Epidermal melanocyte (primary cell): ENCODE measurements around the gene FLCN.
"Not testable (repeated sequence)": the region's sequence is repeated elsewhere in the genome, so short reads cannot be mapped to it uniquely, and the experiment has no call there.

ENCODE experiments used
- DNase-seq: peaks from one replicate; pipeline ENCODE4 v3.0.0; 2011; ENCODE audit warnings: low spot score; ENCODE audit not compliant: insufficient read length

The FLCN gene, protein sequence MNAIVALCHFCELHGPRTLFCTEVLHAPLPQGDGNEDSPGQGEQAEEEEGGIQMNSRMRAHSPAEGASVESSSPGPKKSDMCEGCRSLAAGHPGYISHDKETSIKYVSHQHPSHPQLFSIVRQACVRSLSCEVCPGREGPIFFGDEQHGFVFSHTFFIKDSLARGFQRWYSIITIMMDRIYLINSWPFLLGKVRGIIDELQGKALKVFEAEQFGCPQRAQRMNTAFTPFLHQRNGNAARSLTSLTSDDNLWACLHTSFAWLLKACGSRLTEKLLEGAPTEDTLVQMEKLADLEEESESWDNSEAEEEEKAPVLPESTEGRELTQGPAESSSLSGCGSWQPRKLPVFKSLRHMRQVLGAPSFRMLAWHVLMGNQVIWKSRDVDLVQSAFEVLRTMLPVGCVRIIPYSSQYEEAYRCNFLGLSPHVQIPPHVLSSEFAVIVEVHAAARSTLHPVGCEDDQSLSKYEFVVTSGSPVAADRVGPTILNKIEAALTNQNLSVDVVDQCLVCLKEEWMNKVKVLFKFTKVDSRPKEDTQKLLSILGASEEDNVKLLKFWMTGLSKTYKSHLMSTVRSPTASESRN

DNA sequence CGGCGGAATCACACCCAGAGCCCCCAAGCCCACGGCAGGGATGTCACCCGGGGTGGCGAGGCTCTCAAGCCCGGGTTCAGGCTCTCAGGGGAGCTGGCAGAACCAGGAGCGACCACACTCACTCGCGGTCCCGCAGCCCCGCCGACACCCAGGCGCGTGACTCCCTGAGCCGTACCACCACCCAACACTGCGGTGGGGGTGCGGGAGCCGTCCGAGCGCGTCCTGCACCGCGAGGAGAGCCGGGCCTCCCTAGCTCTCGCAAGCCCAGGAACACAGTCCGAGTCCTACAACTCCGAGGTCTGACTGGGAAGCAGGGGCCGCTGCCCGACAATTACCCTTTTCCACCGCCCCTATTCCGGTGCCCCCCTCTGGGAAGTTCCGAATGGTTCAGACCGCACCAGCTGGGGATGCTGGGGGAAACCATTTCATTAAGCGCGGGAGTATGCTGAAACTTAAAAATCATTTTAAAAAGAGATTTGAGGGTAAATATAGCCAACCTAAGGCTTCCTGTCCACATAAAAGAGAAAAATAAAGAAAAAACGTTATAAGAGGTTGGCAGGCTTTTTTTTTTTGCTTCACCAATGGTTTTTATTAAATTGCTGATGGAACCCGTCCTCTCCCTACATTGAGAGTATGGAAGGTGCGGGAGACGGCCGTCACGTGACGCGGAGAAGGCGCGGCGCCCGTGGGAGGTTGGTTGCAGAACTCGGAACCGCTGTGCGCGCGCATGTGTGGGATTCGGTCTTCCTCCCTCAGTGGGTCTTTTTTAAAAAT is at the start of gene FLCN:
Gene FLCN (minus strand): TSS at position 143 of the 774 bp plus-strand sequence. CDS start 9,031 bp downstream, outside the sequence.
- DNase-seq, result peak; percentile 84

DNA sequence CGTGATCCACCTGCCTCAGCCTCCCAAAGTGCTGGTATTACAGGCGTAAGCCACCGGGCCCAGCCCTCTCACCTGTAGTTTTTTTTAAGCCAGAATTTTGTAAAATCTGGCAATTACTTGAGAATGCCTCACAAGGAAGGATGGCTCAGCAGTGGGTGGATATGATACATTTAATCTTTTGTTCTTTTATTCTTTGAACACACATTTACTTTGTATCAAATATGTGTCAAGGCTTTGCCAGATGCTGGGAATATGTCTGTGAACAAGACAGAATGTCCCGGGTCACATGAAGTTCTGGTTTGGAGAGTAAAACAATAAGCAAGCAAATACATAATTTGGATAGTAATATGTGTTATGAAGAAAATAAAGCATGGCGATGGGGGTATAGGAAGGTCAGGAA is 49.0 kb upstream of the FLCN start:
- DNase-seq, result no peak

- peak; percentile 99 for DNase-seq
These were observed 43.9 kb upstream of the FLCN start, which contains the start of gene COPS3 for GRCh38 chr17:17280613-17281549. TSS of gene COPS3 (minus strand) at chr17:17281246. CDS start at chr17:17281186, 60 bp downstream.

GRCh38 chr17:17279316-17279715 is 42.3 kb upstream of the FLCN start:
- no peak for DNase-seq

DNA sequence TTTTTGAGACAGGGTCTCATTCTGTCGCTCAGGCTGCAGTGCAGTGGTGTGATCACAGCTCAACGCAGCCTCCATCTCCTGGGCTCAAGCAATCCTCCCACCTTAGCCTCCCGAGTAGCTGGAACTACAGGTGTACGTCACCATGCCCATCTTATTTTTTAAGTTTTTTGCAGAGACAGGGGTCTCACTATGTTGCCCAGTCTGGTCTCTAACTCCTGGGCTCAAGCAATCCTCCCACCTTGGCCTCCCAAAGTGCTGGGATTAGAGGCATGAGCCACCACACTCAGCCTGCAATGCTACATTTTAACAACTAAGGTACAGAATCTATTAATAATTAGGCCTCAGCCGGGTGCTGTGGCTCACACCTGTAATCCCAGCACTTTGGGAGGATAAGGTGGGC is 40.5 kb upstream of the FLCN start:
- DNase-seq, result not testable (repeated sequence)

DNA sequence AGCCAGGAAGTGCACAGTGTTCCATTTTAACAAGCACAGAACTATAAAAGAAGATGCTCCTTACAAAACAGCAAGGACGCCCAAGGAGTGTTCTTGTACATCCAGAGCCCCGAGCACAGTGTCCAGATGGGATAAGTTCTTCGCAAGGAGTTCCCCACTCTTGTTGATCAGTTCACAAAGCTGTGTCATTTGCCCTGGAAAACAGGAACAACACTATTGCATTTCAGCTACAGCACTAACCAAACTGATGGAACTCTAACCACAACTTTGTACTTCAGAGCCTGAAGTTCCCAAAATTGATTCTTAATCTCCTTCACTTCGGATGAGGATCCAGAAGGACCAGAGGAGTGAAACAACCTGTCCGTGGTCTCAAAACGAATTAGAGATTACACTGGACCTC is 39.0 kb upstream of the FLCN start:
- DNase-seq, result no peak

- no peak for DNase-seq
These were observed 33.2 kb upstream of the FLCN start for GRCh38 chr17:17269926-17270773.

- DNase-seq, result no peak
These were observed 27.5 kb upstream of the FLCN start for GRCh38 chr17:17264430-17264829.

DNA sequence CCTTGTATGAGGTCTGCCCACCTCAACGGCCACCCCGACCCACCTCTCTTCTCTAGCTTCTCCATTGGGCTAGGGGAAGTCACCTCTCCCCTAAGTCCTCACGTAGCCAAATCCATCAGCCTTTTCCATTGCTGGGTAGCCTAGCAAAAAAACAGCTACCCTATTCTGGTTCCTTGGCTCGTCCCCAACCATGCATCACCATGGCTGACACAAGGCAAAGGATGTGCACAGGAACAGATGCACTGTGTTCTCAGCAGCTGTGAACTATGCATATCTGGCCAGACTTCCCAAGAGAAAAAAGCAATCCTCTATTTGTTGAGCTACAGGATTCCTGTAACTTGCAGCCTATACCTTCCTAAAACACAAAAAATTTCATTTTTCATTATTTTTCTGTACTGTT is 22.0 kb upstream of the FLCN start:
- DNase-seq, result no peak

- DNase-seq, result no peak
These were observed 21.0 kb upstream of the FLCN start for GRCh38 chr17:17258011-17258410.

GRCh38 chr17:17256316-17256715 is 19.3 kb upstream of the FLCN start:
- DNase-seq, result no peak

DNA sequence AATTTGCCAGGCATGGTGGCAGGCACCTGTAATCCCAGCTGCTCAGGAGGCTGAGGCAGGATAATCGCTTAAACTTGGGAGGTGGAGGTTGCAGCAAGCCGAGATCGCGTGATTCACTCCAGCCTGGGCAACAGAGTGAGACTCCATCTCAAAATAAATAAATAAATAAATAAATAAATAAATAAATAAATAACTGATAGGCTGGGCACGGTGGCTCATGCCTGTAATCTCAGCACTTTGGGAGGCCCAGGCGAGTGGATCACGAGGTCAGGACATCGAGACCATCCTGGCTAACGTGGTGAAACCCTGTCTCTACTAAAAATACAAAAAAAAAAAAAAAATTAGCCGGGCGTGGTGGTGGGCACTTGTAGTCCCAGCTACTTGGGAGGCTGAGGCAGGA is 18.7 kb upstream of the FLCN start:
- not testable (repeated sequence) for DNase-seq

DNA sequence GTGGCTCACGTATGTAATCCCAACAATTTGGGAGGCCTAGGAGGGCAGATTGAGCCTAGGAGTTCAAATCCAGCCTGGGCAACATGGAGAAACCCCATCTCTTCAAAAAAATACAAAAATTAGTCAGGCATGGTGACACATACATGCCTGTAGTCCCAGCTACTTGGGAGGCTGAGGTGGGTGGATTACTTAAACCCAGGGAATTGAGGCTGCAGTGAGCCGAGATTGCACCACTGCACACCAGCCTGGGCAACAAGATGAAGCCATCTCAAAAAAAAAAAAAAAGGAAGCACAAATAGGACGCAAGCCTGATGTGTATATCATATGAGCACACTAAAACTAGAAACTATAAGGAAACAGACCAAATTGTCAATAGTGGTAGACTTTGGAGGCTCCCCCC is 17.1 kb upstream of the FLCN start:
- DNase-seq, result no peak

- no peak for DNase-seq
These were observed 16.4 kb upstream of the FLCN start for GRCh38 chr17:17253406-17253805.

GRCh38 chr17:17252149-17252661 is 15.2 kb upstream of the FLCN start:
- no peak for DNase-seq

DNA sequence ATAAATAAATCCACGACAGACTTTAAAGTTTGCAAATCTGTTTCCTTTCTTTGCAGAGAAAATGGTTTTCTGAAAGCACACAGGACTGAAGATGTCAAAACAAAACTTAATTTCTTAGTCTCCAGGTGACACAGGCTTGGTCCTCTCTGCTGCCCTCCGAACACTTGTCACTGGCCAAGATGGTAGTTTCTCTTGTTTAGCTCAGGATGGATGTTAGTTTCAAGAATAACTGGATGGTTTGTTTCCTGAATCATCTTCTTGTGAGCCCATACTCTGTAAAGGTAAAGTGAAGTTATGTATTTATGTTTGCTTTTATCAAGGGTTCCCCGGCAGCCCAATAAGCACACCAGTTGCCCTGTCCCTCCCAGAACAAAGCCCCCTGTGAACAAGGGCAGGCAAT is 9.9 kb upstream of the FLCN start:
- no peak for DNase-seq

GRCh38 chr17:17243163-17243562 is 6.2 kb upstream of the FLCN start:
- DNase-seq, result no peak

DNA sequence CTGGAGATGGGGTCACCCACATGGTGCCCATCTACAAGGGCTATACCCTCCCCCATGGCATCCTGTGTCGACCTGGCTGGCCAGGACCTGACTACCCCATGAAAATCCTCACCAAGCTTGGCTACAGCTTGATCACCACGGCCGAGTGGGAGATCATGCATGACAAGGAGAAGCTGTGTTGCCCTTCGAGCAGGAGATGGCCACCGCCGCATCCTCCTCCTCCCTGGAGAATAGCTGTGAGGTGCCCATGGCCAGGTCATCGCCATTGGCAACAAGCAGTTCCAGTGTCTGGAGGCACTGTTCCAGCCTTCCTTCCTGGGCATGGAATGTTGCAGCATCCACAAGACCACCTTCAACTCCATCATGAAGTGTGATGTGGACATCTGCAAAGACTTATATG is 5.3 kb upstream of the FLCN start:
- DNase-seq, result no peak

DNA sequence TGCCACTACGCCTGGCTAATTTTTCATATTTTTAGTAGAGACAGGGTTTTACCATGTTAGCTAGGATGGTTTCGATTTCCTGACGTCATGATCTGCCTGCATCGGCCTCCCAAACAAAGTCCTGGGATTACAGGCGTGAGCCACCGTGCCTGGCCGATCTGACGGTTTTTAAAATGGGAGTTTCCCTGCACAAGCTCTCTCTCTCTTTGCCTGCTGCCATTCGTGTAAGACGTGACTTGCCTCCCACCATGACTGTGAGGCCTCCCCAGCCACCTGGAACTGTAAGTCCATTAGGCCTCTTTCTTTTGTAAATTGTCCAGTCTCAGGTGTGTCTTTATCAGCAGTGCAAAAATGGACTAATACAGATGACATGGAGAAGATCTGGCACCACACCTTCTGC is 4.7 kb upstream of the FLCN start:
- DNase-seq, result no peak

GRCh38 chr17:17239832-17240231 is 2.9 kb upstream of the FLCN start:
- no peak for DNase-seq
